B cell (primary cell): ENCODE results near the gene SDK2.

ENCODE experiments used
- CTCF ChIP-seq: fragments of 200-600 bp; IDR thresholded peaks from one replicate; pipeline ENCODE4 v1.8.0; 2022; ENCODE audit warnings: antibody characterized with exemption, mild to moderate bottlenecking
- EZH2 ChIP-seq: IDR thresholded peaks from 2 replicates; pipeline ENCODE4 v1.6.1; 2012; ENCODE audit warnings: borderline replicate concordance, low read depth, mild to moderate bottlenecking, moderate library complexity, low read length; ENCODE audit not compliant: insufficient read depth, poor library complexity, severe bottlenecking

GRCh38 chr17:73351764-73352163 lies 292.5 kb downstream of the SDK2 start:
- TF ChIP-seq EZH2, result no peak
- TF ChIP-seq CTCF, result no peak
